GM18505 (cell line): Measurements from ENCODE around the gene IRX6.

Experiments used
- ATAC-seq: cut with Tn5 transposase; IDR thresholded peaks from one replicate; pipeline ENCODE4 v1.9.1; 2021; ENCODE audit not compliant: unreplicated experiment
- POLR2A ChIP-seq: IDR thresholded peaks from 4 replicates; pipeline ENCODE4 v1.6.1; 2011; ENCODE audit warnings: borderline replicate concordance; ENCODE audit not compliant: insufficient read depth, insufficient read length; ENCODE audit errors: extremely low read depth

The IRX6 gene

DNA sequence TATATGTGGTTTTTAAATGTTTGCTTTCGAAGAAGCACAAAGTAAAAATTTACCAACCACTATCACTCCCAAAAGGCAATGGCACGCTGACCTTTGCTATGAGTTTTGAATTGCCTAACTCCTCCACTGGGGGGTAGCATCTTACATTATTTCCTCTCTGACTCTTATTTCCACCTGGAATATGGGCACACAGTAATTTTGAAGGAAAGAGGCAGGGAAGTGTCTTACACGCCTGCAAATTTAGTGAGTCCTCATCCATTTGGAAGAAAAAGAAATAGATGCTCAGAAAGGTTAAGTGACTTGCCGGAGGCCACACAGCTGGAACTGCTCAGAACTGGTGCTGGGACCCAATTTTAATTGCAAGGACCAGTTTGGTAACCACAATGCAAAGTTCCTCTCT is 29.9 kb upstream of the IRX6 start:
- no peak for ATAC-seq
- TF ChIP-seq POLR2A, result no peak

DNA sequence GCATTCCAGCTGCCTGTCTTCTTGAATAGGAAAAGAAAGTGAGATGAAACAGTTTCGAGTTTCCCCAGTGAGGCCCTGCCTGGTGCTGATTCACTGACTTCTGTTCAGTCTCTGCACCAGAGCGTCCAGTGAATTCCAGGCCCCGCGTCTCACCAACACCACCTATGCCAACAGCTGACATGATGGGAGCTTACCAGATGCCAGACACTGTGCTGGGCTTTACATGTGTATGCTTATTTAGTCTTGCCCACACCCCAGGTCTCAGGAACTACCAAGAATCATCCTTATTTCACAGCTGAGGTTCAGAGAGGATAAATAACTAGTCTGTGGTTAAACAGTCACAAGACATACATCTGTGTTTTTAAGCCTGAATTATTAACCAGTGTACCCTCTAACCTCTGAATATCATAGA is 29.1 kb upstream of the IRX6 start:
- ATAC-seq, result no peak
- no peak for TF ChIP-seq POLR2A

DNA sequence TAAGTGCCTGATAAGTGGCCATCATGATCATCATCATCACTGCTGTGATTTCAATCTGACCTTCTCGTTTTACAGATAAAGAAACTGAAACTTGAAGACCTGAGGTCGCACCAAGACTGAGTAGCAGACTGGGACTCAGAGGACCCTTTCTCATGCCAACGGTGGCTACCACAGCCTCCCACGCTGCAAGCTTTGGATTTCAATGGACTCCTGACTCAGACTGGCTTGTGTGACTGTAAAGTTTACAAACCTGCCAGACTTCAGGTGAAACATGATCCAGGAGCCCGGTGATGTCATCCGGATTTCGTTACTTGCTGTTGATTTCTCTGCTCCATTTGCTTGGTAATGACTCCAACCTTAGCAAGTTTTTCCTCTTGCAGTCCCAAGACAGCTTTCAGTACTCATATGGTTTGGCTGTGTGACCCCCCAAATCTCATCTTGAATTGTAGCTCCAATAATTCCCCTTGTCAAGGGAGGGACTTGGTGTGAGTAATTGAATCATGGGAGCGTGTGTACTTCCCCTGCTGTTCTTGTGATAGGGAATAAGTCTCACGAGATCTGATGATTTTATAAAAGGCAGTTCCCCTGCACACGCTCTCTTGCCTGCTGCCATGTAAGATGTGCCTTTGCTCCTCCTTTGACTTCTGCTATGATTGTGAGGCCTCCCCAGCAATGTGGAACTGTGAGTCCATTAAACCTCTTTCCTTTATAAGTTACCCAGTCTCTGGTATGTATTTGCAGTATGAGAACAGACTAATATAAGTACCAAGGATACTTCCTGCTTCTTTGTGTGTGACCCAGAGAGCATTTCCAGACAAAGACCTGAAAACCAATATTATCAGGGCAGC is 26.7 kb upstream of the IRX6 start:
- no peak for ATAC-seq

DNA sequence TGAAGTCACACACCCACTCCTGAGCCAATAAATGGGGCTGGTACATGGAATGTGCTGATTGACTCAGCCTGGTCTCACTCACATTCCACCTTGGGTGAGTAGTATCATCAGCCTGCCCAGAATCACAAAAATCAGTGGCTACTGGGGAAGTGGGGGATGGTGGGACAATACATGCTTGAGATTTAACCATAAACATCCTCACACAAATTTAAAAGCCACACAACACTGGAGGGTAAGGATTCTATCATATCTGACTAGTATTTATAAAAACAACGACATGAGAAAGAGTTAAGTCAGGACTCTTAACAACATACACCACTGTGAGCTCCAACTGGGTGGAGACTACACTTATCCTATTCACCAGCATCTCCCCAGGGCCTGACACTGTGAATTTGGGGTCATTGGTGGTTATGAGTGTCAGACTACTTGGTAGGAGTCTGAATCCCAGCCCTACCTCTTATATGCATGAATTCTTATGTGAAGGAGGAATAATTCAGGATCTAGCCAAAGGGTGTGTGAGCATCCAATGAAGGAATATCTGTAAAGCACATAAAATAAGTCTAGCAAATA is 26.0 kb upstream of the IRX6 start:
- no peak for TF ChIP-seq POLR2A
- no peak for ATAC-seq

More for the DNA sequence above, 26.7 kb upstream of the IRX6 start:
- TF ChIP-seq POLR2A, result no peak

DNA sequence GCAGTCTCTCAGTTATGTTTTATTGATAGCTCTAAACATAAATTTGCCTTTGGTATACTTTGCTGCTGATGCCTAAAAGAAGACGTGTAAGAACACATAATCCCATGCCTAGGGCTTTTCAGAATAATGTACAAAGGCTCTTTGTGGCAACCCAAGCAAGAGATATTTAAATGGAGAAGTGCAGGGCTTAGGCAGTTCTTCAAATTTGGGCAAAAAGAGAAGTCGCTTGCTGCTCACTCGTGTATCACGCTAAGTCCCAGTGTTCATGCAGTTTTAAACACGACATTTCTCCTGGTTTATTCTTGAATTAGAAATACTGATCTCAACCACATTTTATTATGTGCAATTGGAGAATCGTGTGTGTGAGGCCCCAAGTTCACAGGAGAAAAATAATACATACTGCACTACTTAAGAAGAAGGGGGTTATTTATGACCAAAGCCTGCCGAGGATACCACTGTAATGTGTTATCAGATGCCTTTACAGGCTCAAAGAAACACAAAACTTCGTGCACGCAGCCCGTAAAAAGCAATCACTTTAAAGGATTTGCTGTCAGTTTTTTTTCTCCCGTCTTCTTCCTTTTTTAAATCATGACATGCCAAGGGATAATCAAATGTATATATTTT is 22.5 kb upstream of the IRX6 start:
- no peak for ATAC-seq
- TF ChIP-seq POLR2A, result no peak

DNA sequence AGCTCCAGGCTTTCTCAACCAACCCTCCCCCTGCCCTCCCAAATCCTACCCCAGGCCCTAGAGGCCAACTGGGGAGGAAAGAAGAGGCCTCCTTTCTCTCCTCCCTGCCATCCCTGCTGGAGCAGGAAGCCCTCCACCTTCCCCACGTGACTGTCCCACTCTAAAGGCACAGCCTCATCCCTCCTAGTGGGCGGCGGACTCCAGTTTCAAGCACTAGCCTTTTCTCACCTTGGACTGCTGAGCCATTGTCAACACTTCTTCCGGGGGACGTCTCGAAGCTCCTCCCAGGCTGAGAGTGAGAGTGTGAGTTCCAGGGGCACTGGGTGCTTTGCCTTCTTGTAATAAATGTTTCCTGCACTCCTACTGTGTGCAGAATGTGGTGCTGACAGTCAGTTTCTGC is 21.4 kb upstream of the IRX6 start:
- no peak for ATAC-seq
- no peak for TF ChIP-seq POLR2A

DNA sequence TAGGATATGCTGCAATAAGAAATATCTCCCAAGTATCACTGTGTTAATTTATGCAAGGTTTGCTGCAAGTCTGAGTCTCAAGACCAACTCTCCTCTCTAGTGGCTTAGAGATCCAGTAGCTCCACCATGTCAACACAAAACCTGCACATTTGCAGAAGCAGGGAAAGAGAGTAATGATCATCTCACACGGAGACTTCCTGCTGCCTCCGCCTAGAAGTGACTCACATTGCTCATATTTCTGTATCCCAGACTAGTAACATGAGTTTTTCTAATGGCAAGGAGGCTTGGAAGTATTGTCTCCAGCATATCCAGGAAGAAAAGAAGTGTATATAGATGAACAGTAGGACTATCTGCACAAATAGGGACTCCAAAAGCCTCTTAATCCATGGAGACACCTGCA is 15.0 kb upstream of the IRX6 start:
- ATAC-seq, result no peak
- no peak for TF ChIP-seq POLR2A

DNA sequence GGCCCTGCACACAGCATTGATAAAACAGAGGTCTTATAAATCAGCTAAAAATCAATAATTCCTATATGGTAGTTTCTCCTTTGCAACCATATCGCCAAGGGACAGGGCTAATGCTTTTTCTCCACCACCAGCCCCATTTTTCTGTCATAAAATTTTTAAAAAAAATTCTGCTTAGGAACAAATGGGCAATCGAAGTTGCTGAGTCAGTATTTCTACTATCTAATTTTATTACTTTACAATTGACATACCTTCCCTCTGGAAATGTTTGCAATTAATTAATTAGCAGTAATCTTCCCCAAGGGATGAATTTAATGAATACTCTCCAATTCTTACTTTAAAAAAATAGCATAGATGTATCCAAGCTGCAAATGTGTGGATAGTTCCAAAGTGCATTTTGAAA is 1.7 kb upstream of the IRX6 start:
- TF ChIP-seq POLR2A, result no peak
- ATAC-seq, result no peak

DNA sequence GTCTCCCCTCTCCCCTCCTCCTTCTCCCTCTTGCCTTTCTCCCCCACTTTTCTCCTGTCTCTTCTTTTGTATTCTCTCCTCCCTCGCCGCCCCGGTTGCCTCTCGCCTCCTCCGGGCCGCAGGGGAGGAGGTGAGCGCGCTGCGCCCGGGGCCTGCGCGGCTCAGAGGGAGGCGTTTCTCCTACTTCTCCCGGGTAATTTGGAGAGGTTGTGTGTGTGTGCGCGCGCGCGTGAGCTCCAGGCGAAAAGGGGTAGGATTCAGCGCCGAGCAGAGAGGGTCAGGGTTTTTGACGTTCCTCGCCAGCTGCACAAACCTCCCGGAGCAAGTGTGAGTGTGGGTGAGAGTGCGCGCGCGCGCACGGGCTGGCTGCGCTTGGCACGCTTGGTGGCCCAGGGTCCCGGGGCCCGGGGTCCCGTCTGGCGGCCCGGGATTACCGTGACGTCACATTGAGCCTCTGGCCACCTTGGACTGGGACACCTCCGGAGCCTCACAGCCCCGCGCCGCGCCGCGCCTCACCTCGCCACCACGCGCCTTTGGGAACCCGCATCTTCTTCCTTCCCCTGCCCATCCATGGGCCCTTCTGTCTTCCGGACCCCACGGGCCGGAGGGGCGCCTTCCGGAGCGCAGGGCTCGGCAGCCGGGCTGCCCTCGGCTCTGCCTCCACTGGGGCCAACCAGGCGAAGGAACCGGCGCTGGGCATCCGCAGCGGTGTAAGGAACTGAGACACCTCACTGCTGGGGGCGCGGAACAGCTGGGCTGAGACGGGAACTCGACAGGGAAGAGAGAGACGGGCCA is 479 bp downstream of the IRX6 start:
- TF ChIP-seq POLR2A, result no peak
- ATAC-seq, result no peak

DNA sequence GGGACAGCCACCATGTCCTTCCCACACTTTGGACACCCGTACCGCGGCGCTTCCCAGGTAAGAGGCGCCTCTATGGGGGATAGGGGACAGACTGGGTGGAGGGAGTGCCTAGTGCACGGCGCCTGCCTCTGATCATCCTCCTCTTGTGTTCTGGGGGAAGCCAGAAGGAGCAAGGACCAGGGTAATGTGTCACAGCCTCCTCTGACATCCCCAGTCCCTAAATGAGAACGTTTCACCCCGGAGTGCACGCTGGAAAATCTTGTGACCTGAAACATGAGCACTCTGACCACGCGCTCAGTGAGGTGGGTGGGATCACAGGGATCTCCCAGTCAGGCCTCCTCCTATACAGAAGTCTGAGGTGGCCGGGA is 1.1 kb downstream of the IRX6 start:
- ATAC-seq, result no peak
- no peak for TF ChIP-seq POLR2A

DNA sequence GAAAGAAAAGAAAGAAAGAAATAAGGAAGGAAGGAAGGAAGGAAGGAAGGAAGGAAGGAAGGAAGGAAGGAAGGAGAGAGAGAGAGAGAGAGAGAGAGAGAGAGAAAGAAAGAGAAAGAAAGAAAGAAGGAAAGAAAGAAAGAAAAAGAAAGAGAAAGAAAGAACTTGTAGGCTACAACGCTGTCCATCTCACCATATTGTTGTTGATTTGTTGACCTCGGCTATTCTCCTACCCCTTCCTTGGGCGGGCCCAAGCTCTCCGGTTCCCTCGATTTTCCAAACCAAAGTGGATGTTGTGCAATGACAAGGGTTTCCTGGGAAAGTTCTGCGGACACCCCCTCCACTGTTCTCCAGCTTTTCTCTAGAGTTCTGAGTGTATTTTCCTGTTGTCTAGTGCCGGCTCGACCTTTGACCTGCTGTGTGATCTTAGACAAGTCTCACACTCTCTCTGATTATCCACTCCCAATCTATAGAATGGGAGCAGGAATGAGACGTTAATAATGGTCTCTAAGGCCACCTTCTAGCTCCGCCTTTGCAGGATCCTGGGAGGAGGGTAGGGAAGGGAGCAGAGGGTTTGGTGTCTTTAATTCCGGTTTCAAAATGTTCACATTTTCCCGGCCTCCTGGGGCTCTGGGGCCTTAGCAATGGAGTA is 1.6 kb downstream of the IRX6 start:
- no peak for TF ChIP-seq POLR2A
- no peak for ATAC-seq

DNA sequence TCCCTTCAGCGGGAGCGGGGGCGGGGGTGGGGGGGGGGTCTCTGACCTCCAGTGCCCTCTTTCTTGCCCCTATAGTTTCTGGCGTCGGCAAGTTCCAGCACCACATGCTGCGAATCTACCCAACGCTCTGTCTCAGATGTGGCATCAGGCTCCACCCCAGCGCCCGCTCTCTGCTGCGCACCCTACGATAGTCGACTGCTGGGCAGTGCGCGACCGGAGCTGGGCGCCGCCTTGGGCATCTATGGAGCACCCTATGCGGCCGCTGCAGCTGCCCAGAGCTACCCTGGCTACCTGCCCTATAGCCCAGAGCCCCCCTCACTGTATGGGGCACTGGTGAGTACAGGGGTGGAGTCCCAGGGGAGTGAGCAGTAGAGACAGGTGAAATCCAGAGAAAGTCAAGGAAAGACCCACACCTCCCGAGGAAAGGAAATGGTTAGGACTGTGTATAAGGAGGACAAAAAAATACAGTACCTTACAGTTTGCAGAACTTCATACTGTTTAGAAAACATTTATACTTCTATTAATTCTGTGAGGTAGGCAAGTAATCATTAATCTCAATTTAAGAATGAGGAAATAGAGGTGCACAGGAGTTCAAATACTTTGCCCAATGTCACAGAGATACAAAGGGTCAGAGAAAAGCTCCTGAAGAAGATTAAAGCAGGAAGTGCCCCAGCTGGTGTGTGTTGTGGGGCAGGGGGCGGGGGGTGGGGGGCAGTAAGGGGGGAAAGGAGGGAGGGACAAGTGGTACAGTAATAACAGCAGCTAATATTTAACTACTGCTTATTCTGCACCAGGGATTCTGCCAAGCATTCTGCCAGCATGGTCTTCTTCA is 2.5 kb downstream of the IRX6 start:
- no peak for TF ChIP-seq POLR2A
- ATAC-seq, result no peak
